ENCODE measurements around the gene SPRY1.

The SPRY1 gene

DNA sequence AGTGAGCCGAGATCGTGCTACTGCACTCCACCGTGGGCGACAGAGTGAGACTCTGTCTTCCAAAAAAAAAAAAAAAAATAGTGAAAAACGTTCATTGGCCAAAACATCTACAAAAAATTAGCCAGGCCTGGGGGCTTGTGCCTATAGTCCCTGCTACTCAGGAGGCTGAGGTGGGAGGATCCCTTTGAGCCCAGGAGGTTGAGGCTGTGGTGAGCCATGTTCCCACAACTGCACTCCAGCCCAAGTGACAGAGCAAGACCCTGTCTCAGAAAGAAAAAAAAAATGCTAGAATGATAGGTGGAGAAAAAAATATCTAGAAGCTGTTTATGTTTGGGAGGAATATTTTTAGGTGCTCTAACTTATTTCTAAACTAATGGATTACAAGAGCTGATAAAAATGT is 14.9 kb downstream of the SPRY1 start:
- no peak for DNase-seq (ENCODE audit: low read depth)

- DNase-seq (ENCODE audit: low read depth): no peak
These were observed 15.5 kb downstream of the SPRY1 start for GRCh38 chr4:123412091-123412505.

DNA sequence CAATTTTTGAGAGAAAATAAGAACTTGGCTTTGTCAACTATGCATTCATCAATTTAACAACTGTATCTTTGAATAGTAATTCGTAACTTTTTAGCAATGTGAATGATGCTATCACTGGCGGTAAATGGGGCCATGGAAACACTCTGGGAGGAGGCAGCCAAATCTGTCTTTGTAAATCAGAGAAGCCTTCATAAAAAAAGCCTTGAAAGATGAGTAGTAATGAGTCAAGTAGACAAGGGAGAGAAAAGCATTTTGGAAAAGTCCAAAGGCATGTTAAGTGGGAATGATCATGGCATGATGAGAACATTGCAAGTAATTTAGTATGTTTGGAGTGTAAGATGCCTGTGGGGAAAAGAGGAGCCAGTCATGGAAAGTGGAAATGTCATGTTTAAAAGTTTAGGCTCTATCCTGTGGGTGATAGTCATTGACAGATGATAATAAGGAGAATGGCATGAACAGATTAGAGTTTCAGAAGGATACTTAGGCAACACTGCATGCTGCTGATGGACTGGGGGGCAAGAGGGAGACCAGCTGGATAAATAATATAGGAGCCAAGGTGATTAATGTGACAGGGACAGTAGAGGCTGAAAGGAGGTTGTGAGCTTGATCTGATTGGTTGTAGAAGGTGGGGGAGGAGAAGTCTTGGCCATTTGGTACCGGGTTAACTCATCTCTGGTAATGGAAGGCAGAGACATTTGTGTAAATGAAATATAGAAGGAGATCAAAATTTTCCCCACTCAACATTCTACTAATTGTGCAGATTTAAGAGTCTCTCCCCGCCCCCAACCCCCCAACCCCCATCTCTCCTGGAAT is 16.3 kb downstream of the SPRY1 start:
- no peak for DNase-seq (ENCODE audit: low read depth)

DNA sequence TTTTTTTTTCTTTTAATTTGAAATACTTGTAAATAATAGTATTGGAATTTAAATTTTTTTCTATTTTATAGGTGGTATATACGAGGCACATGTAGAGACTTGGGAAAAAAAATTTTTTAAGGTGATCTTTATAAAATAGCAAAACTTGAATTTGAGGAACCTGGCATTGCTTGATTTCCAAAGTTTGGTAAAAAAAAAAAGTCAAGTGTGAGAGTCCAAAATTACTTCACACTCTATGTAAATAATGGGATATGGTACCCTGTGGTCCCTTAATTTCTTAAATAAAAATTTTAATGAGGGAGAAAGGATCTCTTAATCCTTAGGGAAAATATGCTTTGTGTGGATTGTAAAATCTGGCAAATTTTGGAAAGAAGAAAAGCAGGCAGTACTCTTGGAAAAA is 19.0 kb downstream of the SPRY1 start:
- DNase-seq (ENCODE audit: low read depth): no peak

GRCh38 chr4:123415977-123416376 is 19.4 kb downstream of the SPRY1 start:
- peak; percentile 28 for DNase-seq (ENCODE audit: low read depth)

GRCh38 chr4:123417813-123418212 is 21.2 kb downstream of the SPRY1 start:
- no peak for DNase-seq (ENCODE audit: low read depth)

DNA sequence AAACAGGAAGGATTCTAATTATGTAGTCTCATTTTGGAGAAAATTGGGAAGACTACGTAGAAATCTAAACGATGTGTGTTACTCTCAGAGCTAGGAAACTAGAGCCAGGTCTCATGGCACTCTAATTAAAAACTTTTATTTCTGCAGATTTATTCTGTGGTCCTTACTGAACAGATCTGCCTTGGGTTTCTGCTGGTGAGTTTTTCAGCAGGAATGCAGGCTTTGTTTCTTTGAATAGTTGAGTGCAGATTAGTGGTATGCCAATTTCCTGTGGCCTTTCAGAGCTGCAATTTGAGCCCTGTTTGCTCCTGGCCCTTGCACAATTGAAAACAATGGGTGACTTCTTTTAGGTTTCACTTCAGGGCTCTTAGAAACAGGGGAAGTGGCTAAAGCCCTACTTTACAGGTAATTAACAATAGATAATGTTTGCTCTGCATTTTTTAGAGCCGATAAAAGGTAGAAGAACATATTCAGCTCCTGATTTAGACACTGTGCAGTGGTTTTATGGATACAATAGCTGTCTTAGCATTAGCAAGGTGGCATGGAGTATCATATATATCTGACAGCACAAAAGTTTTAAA is 21.8 kb downstream of the SPRY1 start:
- no peak for DNase-seq (ENCODE audit: low read depth)

DNA sequence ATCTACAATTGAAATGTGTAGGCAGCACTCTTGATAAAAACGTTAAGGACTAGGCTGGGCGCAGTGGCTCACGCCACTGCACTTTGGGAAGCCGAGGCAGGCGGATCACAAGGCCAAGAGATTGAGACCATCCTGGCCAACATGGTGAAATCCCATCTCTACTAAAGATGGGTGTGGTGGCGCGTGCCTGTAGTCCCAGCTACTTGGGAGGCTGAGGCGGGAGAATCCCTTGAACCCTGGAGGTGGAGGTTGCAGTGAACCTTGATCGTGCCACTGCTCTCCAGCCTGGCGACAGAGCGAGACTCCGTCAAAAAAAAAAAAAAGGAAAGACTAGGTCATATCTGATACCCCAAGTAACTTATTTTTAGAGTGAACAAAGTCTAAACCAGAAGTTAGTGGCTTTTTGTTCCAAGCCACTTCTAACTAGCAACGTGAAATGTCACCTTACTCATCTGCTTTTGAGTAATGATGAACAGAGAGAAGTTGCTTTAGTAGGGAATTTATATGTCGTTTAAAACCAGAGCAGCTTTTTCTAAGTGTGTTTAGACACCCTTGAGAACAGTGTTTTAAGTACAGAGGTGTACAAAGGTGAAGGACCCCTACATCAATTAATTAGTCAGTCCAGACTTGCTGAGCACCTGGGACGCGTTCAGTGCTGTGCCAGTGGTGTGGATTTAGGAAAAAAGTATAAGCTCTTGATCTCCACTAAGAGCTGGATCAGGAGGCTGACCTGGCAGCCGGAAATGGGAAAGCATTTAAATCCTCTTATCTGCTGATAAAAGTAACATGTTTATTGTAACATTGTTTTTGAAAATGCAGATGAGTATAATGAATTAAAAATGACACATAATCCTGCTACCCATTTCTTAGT is 23.5 kb downstream of the SPRY1 start:
- DNase-seq (ENCODE audit: low read depth): no peak

- DNase-seq (ENCODE audit: low read depth): no peak
These were observed 24.8 kb downstream of the SPRY1 start for GRCh38 chr4:123421227-123421936.

DNA sequence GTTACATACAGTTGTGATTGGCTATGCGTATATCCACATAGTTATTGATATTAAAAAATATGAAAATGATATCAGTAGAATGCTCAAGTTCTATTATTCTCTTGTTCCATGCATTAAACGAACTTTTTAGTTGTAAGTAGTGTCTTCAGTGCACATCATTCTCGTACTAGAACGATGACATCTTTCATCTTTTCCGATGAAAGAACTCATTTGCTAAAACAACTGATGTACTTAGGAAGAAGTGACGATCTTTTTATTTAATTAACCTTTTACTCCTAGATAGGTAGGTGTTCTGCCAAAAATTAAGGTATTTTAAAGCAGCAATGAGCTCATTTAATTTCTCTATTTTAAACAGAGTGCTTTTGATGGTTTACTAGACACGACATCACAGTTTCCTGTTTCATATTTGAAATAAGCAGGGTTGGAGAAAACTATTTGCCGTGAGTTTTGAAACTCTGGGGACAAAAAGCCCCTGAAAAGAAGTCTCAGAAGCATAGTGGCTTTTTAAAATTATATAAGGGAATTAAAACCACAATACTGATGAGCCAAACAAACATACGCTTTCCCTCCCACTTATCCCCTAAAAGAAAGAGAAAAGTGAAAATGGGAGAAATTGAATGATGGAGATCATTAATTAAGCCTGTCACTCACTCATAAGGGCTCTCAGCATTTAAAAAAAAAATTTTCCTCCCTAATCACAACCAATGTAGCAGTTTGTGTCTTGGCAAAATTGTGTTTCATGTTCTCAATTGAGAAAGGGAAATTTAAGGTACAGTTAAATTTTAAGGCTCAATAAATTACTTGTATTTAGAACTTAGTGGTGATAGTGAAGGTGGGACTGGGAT is 25.6 kb downstream of the SPRY1 start:
- no peak for DNase-seq (ENCODE audit: low read depth)

DNA sequence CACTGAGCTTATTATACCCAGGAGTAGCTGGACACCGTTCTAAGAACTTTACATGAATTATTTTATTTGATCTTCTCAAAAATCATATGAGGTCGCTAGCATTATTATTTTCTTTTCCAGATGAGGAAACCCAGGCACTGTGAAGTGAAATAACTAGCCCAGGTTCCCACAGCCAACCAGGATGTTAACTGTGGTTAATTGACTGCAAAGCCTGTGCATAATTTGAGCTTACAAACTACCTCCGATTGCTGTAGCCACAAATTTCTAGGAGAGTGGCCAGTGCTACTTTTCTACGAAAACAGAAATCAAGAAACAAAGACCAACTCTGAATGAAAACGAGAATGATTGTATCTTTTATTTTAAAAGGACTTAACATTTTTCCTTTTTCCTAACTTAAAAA is 27.2 kb downstream of the SPRY1 start:
- DNase-seq (ENCODE audit: low read depth): no peak

DNA sequence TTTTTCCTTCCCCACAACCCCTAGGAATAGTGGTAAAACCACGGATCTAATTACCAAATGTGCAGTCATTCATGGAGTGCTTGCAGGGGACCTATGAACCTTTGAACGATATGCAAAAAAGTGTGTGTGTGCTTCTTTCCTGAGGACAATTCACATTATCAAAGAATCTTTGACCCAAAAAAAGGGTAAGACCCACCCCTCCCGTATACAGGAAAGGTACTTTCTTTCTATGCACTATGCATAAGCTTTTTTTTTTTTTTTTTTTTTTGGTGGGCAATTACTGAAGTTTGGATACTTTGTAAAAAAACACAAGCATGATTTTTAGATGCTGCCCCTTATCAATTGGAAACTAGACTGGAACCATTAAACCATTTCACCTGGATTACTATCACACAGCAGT is 31.4 kb downstream of the SPRY1 start:
- no peak for DNase-seq (ENCODE audit: low read depth)

DNA sequence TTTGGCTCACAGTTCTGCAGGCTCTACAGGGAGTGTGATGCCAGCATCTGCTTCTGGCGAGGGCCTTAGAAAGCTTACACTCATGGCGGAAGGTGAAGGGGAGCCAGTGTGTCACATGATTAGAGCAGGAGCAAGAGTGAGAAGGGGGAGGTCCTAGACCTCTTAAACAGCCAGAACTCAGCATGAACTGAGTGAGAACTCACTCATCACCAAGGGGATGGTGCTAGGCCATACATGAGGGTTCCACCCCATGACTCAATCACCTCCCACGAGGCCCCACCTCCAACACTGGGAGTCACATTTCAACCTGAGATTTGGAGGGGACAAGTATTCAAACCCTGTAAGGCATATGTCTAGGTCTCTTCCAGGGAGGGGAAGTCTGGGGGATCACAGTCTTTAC is 33.4 kb downstream of the SPRY1 start:
- peak; percentile 20 for DNase-seq (ENCODE audit: low read depth)

- no peak for DNase-seq (ENCODE audit: low read depth)
These were observed 33.9 kb downstream of the SPRY1 start for GRCh38 chr4:123430501-123430900.

DNA sequence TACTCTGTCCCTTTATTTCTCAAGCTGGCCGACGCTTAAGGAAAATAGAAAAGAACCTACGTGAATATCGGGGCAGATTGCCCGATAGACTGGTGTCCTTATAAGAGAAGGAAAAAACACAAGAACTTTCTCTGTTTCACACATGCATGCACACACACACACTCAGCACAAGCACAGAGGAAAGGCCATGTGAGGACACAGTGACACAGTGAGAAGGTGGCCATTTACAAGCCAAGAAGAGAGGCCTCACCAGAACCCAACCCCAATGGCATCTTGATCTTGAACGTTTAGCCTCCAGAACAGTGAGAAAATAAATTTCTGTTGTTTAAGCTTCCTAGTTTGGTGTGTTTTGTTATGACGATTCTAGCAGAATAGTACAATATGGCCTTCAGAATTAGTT is 37.0 kb downstream of the SPRY1 start:
- no peak for DNase-seq (ENCODE audit: low read depth)

DNA sequence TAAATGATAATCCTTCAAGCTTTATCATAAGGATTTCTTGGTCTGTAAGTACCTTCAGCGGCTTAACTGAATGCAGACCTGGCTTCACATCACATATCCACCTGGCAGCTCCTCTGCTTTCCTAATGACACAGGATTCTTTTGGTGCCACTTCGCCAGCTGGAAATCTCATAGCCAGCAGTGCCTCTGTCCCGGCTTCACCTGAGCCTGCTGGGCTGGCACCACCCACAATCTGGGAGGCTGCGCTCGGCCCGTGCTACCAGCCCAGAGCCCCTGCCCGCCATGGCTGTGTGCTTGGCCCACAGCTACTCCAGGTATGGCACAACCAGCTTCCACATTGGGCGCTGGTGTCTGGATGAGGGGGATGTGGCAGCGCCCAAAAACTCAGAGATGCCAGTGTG is 37.4 kb downstream of the SPRY1 start:
- DNase-seq (ENCODE audit: low read depth): no peak

DNA sequence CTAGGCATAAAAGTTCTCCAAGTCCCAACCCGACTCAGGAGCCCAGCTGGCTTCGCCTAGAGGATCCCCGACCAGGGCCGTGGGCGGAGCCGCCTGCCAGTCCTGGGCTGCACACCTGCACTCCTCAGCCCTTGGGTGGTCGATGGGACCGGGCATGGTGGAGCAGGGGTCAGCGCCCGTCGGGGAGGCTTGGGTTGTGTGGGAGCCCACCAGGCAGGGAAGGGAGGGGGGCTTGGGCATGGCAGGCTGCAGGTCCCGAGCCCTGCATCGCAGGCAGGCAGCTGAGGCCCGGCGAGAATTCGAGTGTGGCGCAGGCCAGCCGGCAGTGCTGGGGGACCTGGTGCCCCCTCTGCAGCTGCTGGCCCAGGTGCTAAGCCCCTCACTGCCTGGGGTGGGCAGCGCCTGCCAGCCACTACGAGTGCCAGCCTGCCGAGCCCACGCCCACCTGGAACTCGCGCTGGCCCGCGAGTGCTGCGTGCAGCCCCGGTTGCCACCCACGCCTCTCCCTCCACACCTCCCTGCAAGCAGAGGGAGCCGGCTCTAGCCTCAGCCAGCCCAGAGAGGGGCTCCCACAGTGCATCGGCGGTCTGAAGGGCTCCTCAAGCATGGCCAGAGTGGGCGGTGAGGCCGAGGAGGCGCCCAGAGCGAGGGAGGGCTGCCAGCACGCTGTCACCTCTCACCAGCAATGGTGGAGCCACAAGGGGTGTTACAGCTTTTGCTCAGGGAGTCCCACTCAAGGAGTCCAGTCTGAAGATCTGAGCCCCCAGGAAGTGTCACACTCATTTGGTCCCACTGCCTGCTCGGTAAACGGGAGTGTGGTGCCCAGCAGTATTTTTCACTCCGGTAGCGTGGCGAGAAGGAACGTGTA is 38.9 kb downstream of the SPRY1 start:
- no peak for DNase-seq (ENCODE audit: low read depth)

DNA sequence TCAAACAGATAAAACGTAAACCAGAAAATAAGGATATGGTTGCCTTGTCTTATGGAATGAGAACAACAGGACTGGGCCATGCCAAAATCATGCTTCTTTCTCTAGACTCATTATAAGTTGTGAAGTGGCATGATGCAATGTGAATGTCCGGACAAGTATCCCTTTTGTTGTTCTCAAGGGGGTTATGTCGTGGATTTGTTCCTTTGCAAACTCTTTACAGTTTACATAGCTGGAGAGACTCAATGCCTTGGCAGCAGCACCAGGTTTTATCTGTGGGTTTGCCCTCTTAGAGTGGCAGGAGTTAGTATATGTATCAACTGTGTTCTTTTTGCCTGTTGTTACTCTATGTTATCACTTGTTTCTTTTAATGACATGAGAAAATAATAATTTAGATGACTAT is 41.4 kb downstream of the SPRY1 start:
- DNase-seq (ENCODE audit: low read depth): no peak

GRCh38 chr4:123443401-123444289 is 47.0 kb downstream of the SPRY1 start:
- DNase-seq (ENCODE audit: low read depth): no peak

Measured in stimulated activated CD8-positive, alpha-beta memory T cell treated with anti-CD3 and anti-CD28 coated beads, Interleukin-4, amount 100 ng/mL, for 24 hours (primary cell).